Stimulated activated CD4-positive, alpha-beta T cell treated with anti-CD3 and anti-CD28 coated beads, Interleukin-4, amount 100 ng/mL, for 24 hours (primary cell): ENCODE measurements around the gene STIMATE.

Source experiments
- DNase-seq: peaks from one replicate; pipeline ENCODE4 v3.0.0-alpha.2; 2020

STIMATE gene

GRCh38 chr3:52859686-52860423, 37.5 kb downstream of the STIMATE start:
- no peak for DNase-seq

GRCh38 chr3:52857864-52858263, 39.5 kb downstream of the STIMATE start:
- DNase-seq, result no peak

GRCh38 chr3:52857133-52857532, 40.2 kb downstream of the STIMATE start:
- no peak for DNase-seq

GRCh38 chr3:52856666-52857065, 40.7 kb downstream of the STIMATE start:
- DNase-seq, result no peak

GRCh38 chr3:52854013-52854412, 43.3 kb downstream of the STIMATE start:
- DNase-seq, result no peak

- no peak for DNase-seq
Measured at GRCh38 chr3:52852419-52852818, 44.9 kb downstream of the STIMATE start.

GRCh38 chr3:52851348-52851747, 46.0 kb downstream of the STIMATE start:
- DNase-seq, result peak; percentile 30

- no peak for DNase-seq
Measured at GRCh38 chr3:52849656-52850055, 47.7 kb downstream of the STIMATE start.

- no peak for DNase-seq
Measured at GRCh38 chr3:52848617-52849016, 48.7 kb downstream of the STIMATE start.

GRCh38 chr3:52847726-52848125, 49.6 kb downstream of the STIMATE start:
- DNase-seq, result no peak

- no peak for DNase-seq
Measured at GRCh38 chr3:52847241-52847640, 50.1 kb downstream of the STIMATE start.

GRCh38 chr3:52846432-52846965, 50.8 kb downstream of the STIMATE start:
- DNase-seq, result no peak

GRCh38 chr3:52845691-52846431, 51.5 kb downstream of the STIMATE start:
- no peak for DNase-seq

- DNase-seq, result no peak
Measured at GRCh38 chr3:52845157-52845556, 52.2 kb downstream of the STIMATE start.

GRCh38 chr3:52844290-52844975, 52.9 kb downstream of the STIMATE start:
- DNase-seq, result no peak

GRCh38 chr3:52843881-52844280, 53.5 kb downstream of the STIMATE start:
- no peak for DNase-seq

- no peak for DNase-seq
Measured at GRCh38 chr3:52843108-52843865, 54.1 kb downstream of the STIMATE start.

GRCh38 chr3:52842424-52842823, 54.9 kb downstream of the STIMATE start:
- DNase-seq, result no peak

- DNase-seq, result no peak
Measured at GRCh38 chr3:52841981-52842340, 55.4 kb downstream of the STIMATE start.

- no peak for DNase-seq
Measured at GRCh38 chr3:52841211-52841980, 56.0 kb downstream of the STIMATE start.

GRCh38 chr3:52839892-52840545, 57.3 kb downstream of the STIMATE start:
- DNase-seq, result no peak

- no peak for DNase-seq
Measured at GRCh38 chr3:52839268-52839575, 58.1 kb downstream of the STIMATE start.
